Gastrocnemius medialis (tissue), 4 donors: ENCODE measurements around the gene DOLPP1. TPM values are rescaled to one million over a fixed set of nuclear protein-coding genes. Genes with fewer than 3 reads are reported as not detected.

Experiments used
- ATAC-seq, 2 donors: fragments of 150-250 bp; one replicate each; pipeline ENCODE4 v1.9.1; 2016
- DNase-seq, 2 donors: peaks; one replicate each; pipeline ENCODE4 v3.0.0-alpha.2; 2019
- H3K27ac ChIP-seq, 4 donors: fragments of 200-600 bp; sonication (generic); 1 replicate in 1 of 4; 2 replicates in 3 of 4; pipeline ENCODE4 v1.5.1; 2016 to 2018; ENCODE audit warnings: mild to moderate bottlenecking in 2 of 4, moderate library complexity in 1 of 4
- H3K27me3 ChIP-seq, 3 donors: fragments of 200-600 bp; sonication (generic) in 2 of 3; 1 replicate in 1 of 3; 2 replicates in 2 of 3; pipeline versions ENCODE4 v1.5.1 to v1.6.0; 2016 to 2019; ENCODE audit warnings: mild to moderate bottlenecking in 1 of 3, moderate library complexity in 1 of 3
- H3K36me3 ChIP-seq, 2 donors: fragments of 200-600 bp; sonication (generic) in 1 of 2; one replicate each; pipeline ENCODE4 v1.5.1; 2017 to 2018
- H3K4me1 ChIP-seq, 2 donors: fragments of 200-600 bp; sonication (generic) in 1 of 2; one replicate each; pipeline ENCODE4 v1.5.1; 2016 to 2017; ENCODE audit warnings: mild to moderate bottlenecking in 2 of 2
- H3K4me3 ChIP-seq, 4 donors: fragments of 200-600 bp; sonication (generic) in 3 of 4; 1 replicate in 1 of 4; 2 replicates in 3 of 4; pipeline ENCODE4 v1.5.1; 2016 to 2019; ENCODE audit warnings: mild to moderate bottlenecking in 2 of 4
- H3K9me3 ChIP-seq, 3 donors: fragments of 200-600 bp; sonication (generic) in 2 of 3; 1 replicate in 1 of 3; 2 replicates in 2 of 3; pipeline ENCODE4 v1.5.1; 2016 to 2019
- CTCF ChIP-seq, 5 experiments: fragments of 450-650 bp in 3 of 5; fragments of 200-600 bp in 2 of 5; sonication (generic) in 2 of 5; IDR thresholded peaks in 4 of 5; conservative IDR thresholded peaks in 1 of 5; 1 replicate in 4 of 5; 2 replicates in 1 of 5; pipeline ENCODE4 v1.5.1; 2016 to 2019; ENCODE audit warnings: antibody characterized with exemption in 5 of 5, mild to moderate bottlenecking in 3 of 5, moderate library complexity in 3 of 5
- POLR2A ChIP-seq, 2 donors: fragments of 450-650 bp; IDR thresholded peaks; one replicate each; pipeline ENCODE4 v1.6.1; 2017; ENCODE audit warnings: antibody characterized with exemption in 2 of 2, mild to moderate bottlenecking in 2 of 2, moderate library complexity in 2 of 2
- in situ Hi-C, 4 donors: fragments of 200-750 bp; cut with MboI; loops; one replicate each; pipeline versions ENCODE4 v1.15.0 to v1.8.0; 2017; ENCODE audit warnings: low sequenced_read_pairs in 4 of 4
- intact Hi-C: fragments of 100-400 bp; cut with DNase I; formaldehyde crosslinking; loops from one replicate; pipeline ENCODE4 v1.15.1; 2023; ENCODE audit warnings: low total_unique reads
- total RNA-seq, 4 donors: library from RNA; depleted of rRNA; stranded (reverse); fragments of >200 nt; gene quantifications; one replicate each; pipeline versions ENCODE4 v1.1.0 to v1.2.3, GENCODE V29; 2016

Gene DOLPP1
- total RNA-seq, 4 donors from 2014 or later: 1.6 to 4.7 (median 2.8) TPM

- no peaks in the 10 kb centered on the region for H3K27me3 ChIP-seq
- in situ Hi-C loops (loop anchor here (5.0 to 25.0 kb wide), 7 partner anchors 352 to 659 kb away; no protein-coding TSS in a partner anchor), intact Hi-C loops (loop anchor here (5.0 kb wide), 1 partner anchor 647 kb away; no protein-coding TSS in a partner anchor)
- no peak for TF ChIP-seq POLR2A (IDR thresholded peaks at IDR 0.05)
- TF ChIP-seq CTCF (IDR thresholded peaks at IDR 0.05 in 4 of 5, conservative IDR thresholded peaks at IDR 0.05 in 1 of 5): no peak
- peaks cover 0 to 36% of the 10 kb centered on the region in 2 donors for H3K36me3 ChIP-seq
- H3K27ac ChIP-seq: no peak overlapping the region
- DNase-seq: no peak
- ATAC-seq: no peak
- H3K4me1 ChIP-seq: peaks cover 26 to 30% of the 10 kb centered on the region in 2 donors
- H3K4me3 ChIP-seq: no peak overlapping the region
- no peaks in the 10 kb centered on the region for H3K9me3 ChIP-seq
These were observed 54.6 kb downstream of the DOLPP1 start for GRCh38 chr9:129135476-129135875.

DNA sequence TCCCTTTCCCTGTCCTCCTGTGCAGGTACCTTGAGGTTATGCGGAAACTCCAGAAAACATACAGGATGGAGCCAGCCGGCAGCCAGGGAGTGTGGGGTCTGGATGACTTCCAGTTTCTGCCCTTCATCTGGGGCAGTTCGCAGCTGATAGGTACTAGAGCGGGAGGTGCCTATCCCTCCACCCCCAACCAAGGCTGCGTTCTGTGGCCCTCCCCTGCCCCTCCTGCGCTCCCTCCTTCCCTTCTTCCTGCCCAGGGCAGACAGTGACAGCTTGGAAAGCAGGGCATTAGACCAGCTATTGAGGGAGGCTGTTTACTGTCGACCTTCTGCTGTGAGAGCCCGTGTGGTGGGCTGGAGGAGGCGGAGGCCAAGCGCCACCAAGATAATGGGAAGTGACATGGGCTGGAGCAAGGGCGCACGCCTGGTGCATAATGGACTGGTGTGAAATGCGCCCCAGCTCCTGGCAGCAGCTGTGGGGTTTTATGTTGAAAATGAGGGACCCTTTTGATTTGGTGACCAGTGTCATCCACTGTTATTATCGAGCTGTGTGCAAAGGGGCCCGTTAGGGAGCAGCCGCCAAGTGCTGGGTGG, 55.6 kb downstream of the DOLPP1 start:
- TF ChIP-seq CTCF (IDR thresholded peaks at IDR 0.05 in 4 of 5, conservative IDR thresholded peaks at IDR 0.05 in 1 of 5) (no peak), POLR2A (IDR thresholded peaks at IDR 0.05) (no peak)
- DNase-seq (no peak), ATAC-seq (no peak)
- H3K4me3 ChIP-seq: no peak overlapping the region
- in situ Hi-C loops: loop anchor here (5.0 to 25.0 kb wide), 7 partner anchors 351 to 658 kb away; no protein-coding TSS in a partner anchor
- peaks cover 0 to 36% of the 10 kb centered on the region in 2 donors for H3K36me3 ChIP-seq
- H3K9me3 ChIP-seq: no peaks in the 10 kb centered on the region
- intact Hi-C loops: loop anchor here (5.0 kb wide), 1 partner anchor 646 kb away; no protein-coding TSS in a partner anchor
- H3K27ac ChIP-seq: peak overlapping the region in 1 of 4 donors; percentile 95
- no peaks in the 10 kb centered on the region for H3K27me3 ChIP-seq
- peaks cover 36 to 39% of the 10 kb centered on the region in 2 donors for H3K4me1 ChIP-seq

GRCh38 chr9:129137292-129138143, 56.6 kb downstream of the DOLPP1 start:
- Histone ChIP-seq H3K9me3 (no peaks in the 10 kb centered on the region), H3K4me1 (peaks cover 46 to 49% of the 10 kb centered on the region in 2 donors), H3K4me3 (no peak overlapping the region), H3K36me3 (peaks cover 0 to 36% of the 10 kb centered on the region in 2 donors), H3K27me3 (no peaks in the 10 kb centered on the region), H3K27ac (peak overlapping the region; percentile 95 to 100 (median 98))
- in situ Hi-C loops: loop anchor here (5.0 to 25.0 kb wide), 7 partner anchors 350 to 657 kb away; no protein-coding TSS in a partner anchor
- ATAC-seq (no peak), DNase-seq (no peak)
- no peak for TF ChIP-seq POLR2A (IDR thresholded peaks at IDR 0.05)
- TF ChIP-seq CTCF (IDR thresholded peaks at IDR 0.05 in 4 of 5, conservative IDR thresholded peaks at IDR 0.05 in 1 of 5): no peak
- intact Hi-C loops: loop anchor here (2.0 to 5.0 kb wide), 2 partner anchors 117 to 645 kb away; no protein-coding TSS in a partner anchor

DNA sequence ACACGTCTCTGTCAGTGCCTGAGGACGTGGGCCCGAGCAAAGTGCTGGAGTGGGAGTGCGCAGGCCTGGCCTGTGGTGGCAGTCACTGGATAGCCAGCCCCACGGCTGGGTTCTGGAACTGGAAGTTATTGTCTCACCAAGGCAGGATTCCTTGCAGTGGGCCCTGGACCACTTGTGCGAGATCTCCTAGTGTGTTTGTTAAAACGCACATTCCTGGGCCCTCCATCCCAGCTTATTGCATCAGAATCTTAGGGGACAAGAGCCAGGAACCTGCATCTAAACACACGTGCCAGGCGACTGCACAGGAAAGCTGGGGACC, 57.2 kb downstream of the DOLPP1 start:
- no peak for DNase-seq
- no peak for ATAC-seq
- in situ Hi-C loops: loop anchor here (5.0 to 25.0 kb wide), 7 partner anchors 349 to 657 kb away; no protein-coding TSS in a partner anchor
- Histone ChIP-seq H3K9me3 (no peaks in the 10 kb centered on the region), H3K27me3 (no peaks in the 10 kb centered on the region), H3K27ac (peak overlapping the region; percentile 95 to 100 (median 98)), H3K4me3 (no peak overlapping the region), H3K4me1 (peaks cover 51 to 55% of the 10 kb centered on the region in 2 donors), H3K36me3 (peaks cover 0 to 34% of the 10 kb centered on the region in 2 donors)
- intact Hi-C loops: loop anchor here (2.0 to 5.0 kb wide), 2 partner anchors 117 to 644 kb away; no protein-coding TSS in a partner anchor
- no peak for TF ChIP-seq CTCF (IDR thresholded peaks at IDR 0.05 in 4 of 5, conservative IDR thresholded peaks at IDR 0.05 in 1 of 5)
- TF ChIP-seq POLR2A (IDR thresholded peaks at IDR 0.05): no peak
